ENCODE data around the gene KRTAP19-5. TPM values are rescaled to one million over a fixed set of nuclear protein-coding genes. Genes with fewer than 3 reads are reported as not detected.

The KRTAP19-5 gene
- total RNA-seq, 2 donors from 2014 or later, result not detected

GRCh38 chr21:30491963-30492428 lies 9.9 kb downstream of the KRTAP19-5 start, which contains the start of gene KRTAP19-3:
KRTAP19-3 (minus strand) TSS chr21:30492013; CDS start chr21:30491957, 56 bp downstream.
- no peak for DNase-seq
- H3K27ac Mint-ChIP-seq, result no peak within 1 kb of the TSS
- Histone ChIP-seq H3K36me3 (ENCODE audit: control insufficient read depth, insufficient read depth, low read length) (no peaks in the 10 kb centered on the region), H3K9ac (ENCODE audit: extremely low read depth, low read length, poor library complexity, severe bottlenecking) (no peak within 1 kb of the TSS), H3K4me3 (ENCODE audit: low read length) (no peak within 1 kb of the TSS), H3K9me3 (ENCODE audit: control insufficient read depth, low read length) (peaks cover 2% of the 10 kb centered on the region), H3K27me3 (ENCODE audit: control insufficient read depth, insufficient read depth, low read length, poor library complexity, severe bottlenecking) (no peaks in the 10 kb centered on the region), H3K4me1 (ENCODE audit: control insufficient read depth, insufficient read depth, low read length) (no peaks in the 10 kb centered on the region), H3K27ac (ENCODE audit: low read depth, low read length) (no peak within 1 kb of the TSS)
- no peaks in the 10 kb centered on the region for H3K27me3 Mint-ChIP-seq (ENCODE audit: insufficient read depth)
- TF ChIP-seq, protein P1, sequence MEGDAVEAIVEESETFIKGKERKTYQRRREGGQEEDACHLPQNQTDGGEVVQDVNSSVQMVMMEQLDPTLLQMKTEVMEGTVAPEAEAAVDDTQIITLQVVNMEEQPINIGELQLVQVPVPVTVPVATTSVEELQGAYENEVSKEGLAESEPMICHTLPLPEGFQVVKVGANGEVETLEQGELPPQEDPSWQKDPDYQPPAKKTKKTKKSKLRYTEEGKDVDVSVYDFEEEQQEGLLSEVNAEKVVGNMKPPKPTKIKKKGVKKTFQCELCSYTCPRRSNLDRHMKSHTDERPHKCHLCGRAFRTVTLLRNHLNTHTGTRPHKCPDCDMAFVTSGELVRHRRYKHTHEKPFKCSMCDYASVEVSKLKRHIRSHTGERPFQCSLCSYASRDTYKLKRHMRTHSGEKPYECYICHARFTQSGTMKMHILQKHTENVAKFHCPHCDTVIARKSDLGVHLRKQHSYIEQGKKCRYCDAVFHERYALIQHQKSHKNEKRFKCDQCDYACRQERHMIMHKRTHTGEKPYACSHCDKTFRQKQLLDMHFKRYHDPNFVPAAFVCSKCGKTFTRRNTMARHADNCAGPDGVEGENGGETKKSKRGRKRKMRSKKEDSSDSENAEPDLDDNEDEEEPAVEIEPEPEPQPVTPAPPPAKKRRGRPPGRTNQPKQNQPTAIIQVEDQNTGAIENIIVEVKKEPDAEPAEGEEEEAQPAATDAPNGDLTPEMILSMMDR (conservative IDR thresholded peaks at IDR 0.05), result no peak
- peaks cover 27% of the 10 kb centered on the region for H3K9me3 Mint-ChIP-seq
- no peaks in the 10 kb centered on the region for H3K36me3 Mint-ChIP-seq (ENCODE audit: low read depth)
- H3K4me3 Mint-ChIP-seq, result no peak within 1 kb of the TSS
- WGBS, 2 experiments (ENCODE audit: insufficient coverage in 1 of 2, insufficient read length in 1 of 2), result 93% methylated on average over 2 of the region's 2 CpGs; no CpG with 5 or more reads in 1 of the 2 experiments
- no peaks in the 10 kb centered on the region for H3K4me1 Mint-ChIP-seq

- Mint-ChIP-seq H3K4me3 (no peak within 1 kb of the TSS), H3K36me3 (ENCODE audit: low read depth) (no peaks in the 10 kb centered on the region), H3K27me3 (ENCODE audit: insufficient read depth) (no peaks in the 10 kb centered on the region), H3K4me1 (no peaks in the 10 kb centered on the region), H3K27ac (no peak within 1 kb of the TSS), H3K9me3 (peaks cover 48% of the 10 kb centered on the region)
- WGBS, 2 experiments (ENCODE audit: insufficient coverage in 1 of 2, insufficient read length in 1 of 2), result 93 to 100% methylated on average over 1 to 2 of the region's 2 CpGs
- TF ChIP-seq, protein P1 (conservative IDR thresholded peaks at IDR 0.05), result no peak
- Histone ChIP-seq H3K27ac (ENCODE audit: low read depth, low read length) (no peak within 1 kb of the TSS), H3K27me3 (ENCODE audit: control insufficient read depth, insufficient read depth, low read length, poor library complexity, severe bottlenecking) (no peaks in the 10 kb centered on the region), H3K4me3 (ENCODE audit: low read length) (no peak within 1 kb of the TSS), H3K4me1 (ENCODE audit: control insufficient read depth, insufficient read depth, low read length) (no peaks in the 10 kb centered on the region), H3K9me3 (ENCODE audit: control insufficient read depth, low read length) (peaks cover 20% of the 10 kb centered on the region), H3K36me3 (ENCODE audit: control insufficient read depth, insufficient read depth, low read length) (no peaks in the 10 kb centered on the region), H3K9ac (ENCODE audit: extremely low read depth, low read length, poor library complexity, severe bottlenecking) (no peak within 1 kb of the TSS)
- DNase-seq, result no peak
Observed at GRCh38 chr21:30487336-30487735, 14.6 kb downstream of the KRTAP19-5 start, which contains the start of gene KRTAP19-2. KRTAP19-2 (minus strand) TSS chr21:30487436; CDS start chr21:30487348, 88 bp downstream.

DNA sequence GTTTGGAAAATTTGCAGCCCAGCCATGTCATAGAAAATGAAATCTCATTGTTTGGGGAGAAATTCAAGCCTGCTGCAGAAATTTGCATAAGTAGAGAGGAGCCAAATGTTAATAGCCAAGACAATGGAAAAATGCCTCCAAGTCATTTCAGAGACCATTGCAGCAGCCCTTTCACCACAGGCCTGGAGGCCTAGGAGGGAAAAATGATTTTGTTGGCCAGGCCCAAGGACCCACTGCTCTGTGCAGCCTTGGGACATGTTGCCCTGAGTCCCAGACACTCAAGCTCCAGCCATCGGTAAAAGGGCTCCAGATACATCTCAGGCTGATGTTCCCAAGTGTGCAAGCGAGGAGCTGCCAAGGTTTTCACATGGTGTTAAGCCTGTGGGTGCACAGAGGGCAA lies 15.8 kb downstream of the KRTAP19-5 start:
- TF ChIP-seq, protein P1 (conservative IDR thresholded peaks at IDR 0.05), result no peak
- Mint-ChIP-seq H3K36me3 (ENCODE audit: low read depth) (no peaks in the 10 kb centered on the region), H3K9me3 (peaks cover 45% of the 10 kb centered on the region), H3K27ac (no peak overlapping the region), H3K4me3 (no peak overlapping the region), H3K27me3 (ENCODE audit: insufficient read depth) (no peaks in the 10 kb centered on the region), H3K4me1 (no peaks in the 10 kb centered on the region)
- no peaks in the 10 kb centered on the region for H3K4me1 ChIP-seq (ENCODE audit: control insufficient read depth, insufficient read depth, low read length)
- H3K27ac ChIP-seq (ENCODE audit: low read depth, low read length), result no peak overlapping the region
- no peaks in the 10 kb centered on the region for H3K27me3 ChIP-seq (ENCODE audit: control insufficient read depth, insufficient read depth, low read length, poor library complexity, severe bottlenecking)
- no peaks in the 10 kb centered on the region for H3K36me3 ChIP-seq (ENCODE audit: control insufficient read depth, insufficient read depth, low read length)
- WGBS, 2 experiments (ENCODE audit: insufficient coverage in 1 of 2, insufficient read length in 1 of 2), result 79 to 82% methylated on average over 2 of the region's 2 CpGs
- peaks cover 20% of the 10 kb centered on the region for H3K9me3 ChIP-seq (ENCODE audit: control insufficient read depth, low read length)
- no peak overlapping the region for H3K9ac ChIP-seq (ENCODE audit: extremely low read depth, low read length, poor library complexity, severe bottlenecking)
- no peak overlapping the region for H3K4me3 ChIP-seq (ENCODE audit: low read length)
- DNase-seq, result no peak
